Measurements from ENCODE around the gene RAB3C.
"Not testable (repeated sequence)": the region's sequence is repeated elsewhere in the genome, so short reads cannot be mapped to it uniquely, and the experiment has no call there.

RAB3C gene

DNA sequence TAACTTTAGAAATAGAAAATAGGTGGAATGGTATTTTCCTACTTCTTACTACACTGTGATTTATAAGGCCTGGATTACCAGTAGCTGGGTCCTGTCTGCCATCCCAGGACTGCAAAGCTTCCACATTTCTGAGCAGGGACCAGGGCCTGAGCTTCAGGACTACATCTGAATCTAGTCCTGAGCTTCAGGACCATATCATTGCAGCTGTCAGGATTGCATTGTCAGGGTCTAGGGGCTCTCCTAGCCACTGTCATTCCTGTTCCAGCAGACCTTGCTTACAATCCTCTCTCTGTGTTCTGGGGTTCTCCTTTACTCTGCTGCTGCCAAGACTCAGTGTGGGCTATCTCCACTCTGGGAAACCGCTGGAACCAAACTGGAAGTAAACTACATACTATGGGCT, 16.3 kb downstream of the RAB3C start:
- H3K9ac ChIP-seq (ENCODE audit: low read depth, low read length, poor library complexity, severe bottlenecking) = no peak overlapping the region
- H2AFZ ChIP-seq (ENCODE audit: low read length) = no peak overlapping the region
- no peaks in the 10 kb centered on the region for H3K9me3 ChIP-seq (ENCODE audit: insufficient read depth, low read depth, low read length)
- no peak overlapping the region for H3K4me3 ChIP-seq (ENCODE audit: low read length, poor library complexity, severe bottlenecking)
- no peak overlapping the region for H3K4me2 ChIP-seq (ENCODE audit: low read depth, low read length, poor library complexity, severe bottlenecking)
- H3K27me3 ChIP-seq (ENCODE audit: insufficient read depth, low read length, poor library complexity, severe bottlenecking) = no peaks in the 10 kb centered on the region
- no peaks in the 10 kb centered on the region for H3K4me1 ChIP-seq (ENCODE audit: insufficient read depth, low read length, poor library complexity, severe bottlenecking)
- no peaks in the 10 kb centered on the region for H3K36me3 ChIP-seq (ENCODE audit: insufficient read depth, low read length)
- H3K9me2 ChIP-seq (replicated peaks; ENCODE audit: low read depth, low read length) = no peaks in the 10 kb centered on the region
- no peaks in the 10 kb centered on the region for H3K79me2 ChIP-seq (ENCODE audit: insufficient read depth, low read length)
- no peaks in the 10 kb centered on the region for H3F3A ChIP-seq (ENCODE audit: low read depth)
- H4K20me1 ChIP-seq (ENCODE audit: insufficient read depth, low read length, poor library complexity, severe bottlenecking) = no peaks in the 10 kb centered on the region
- no peak for TF ChIP-seq EZH2phosphoT487 (IDR thresholded peaks at IDR 0.05; ENCODE audit: borderline replicate concordance)
- TF ChIP-seq, protein P1, sequence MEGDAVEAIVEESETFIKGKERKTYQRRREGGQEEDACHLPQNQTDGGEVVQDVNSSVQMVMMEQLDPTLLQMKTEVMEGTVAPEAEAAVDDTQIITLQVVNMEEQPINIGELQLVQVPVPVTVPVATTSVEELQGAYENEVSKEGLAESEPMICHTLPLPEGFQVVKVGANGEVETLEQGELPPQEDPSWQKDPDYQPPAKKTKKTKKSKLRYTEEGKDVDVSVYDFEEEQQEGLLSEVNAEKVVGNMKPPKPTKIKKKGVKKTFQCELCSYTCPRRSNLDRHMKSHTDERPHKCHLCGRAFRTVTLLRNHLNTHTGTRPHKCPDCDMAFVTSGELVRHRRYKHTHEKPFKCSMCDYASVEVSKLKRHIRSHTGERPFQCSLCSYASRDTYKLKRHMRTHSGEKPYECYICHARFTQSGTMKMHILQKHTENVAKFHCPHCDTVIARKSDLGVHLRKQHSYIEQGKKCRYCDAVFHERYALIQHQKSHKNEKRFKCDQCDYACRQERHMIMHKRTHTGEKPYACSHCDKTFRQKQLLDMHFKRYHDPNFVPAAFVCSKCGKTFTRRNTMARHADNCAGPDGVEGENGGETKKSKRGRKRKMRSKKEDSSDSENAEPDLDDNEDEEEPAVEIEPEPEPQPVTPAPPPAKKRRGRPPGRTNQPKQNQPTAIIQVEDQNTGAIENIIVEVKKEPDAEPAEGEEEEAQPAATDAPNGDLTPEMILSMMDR (conservative IDR thresholded peaks at IDR 0.05; ENCODE audit: low read length) = no peak

DNA sequence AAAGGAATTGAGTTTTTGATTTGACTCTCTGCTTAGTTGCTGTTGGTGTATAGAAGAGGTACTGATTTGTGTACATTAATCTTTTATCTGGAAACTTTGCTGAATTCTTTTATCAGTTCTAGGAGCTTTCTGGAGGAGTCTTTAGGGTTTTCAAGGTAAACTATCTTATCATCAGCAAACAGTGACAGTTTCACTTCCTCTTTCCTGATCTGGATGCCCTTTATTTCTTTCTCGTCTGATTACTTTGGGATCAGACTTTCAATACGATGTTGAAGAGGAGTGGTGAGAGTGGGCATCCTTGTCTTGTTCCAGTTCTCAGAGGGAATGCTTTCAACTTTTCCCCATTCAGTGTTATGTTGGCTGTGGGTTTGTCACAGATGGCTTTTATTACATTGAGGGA, 17.7 kb downstream of the RAB3C start:
- not testable (repeated sequence) for H3K9me2 ChIP-seq (replicated peaks; ENCODE audit: low read depth, low read length); H3K4me3 ChIP-seq (ENCODE audit: low read length, poor library complexity, severe bottlenecking); H4K20me1 ChIP-seq (ENCODE audit: insufficient read depth, low read length, poor library complexity, severe bottlenecking); H3K79me2 ChIP-seq (ENCODE audit: insufficient read depth, low read length); H3F3A ChIP-seq (ENCODE audit: low read depth); H3K4me2 ChIP-seq (ENCODE audit: low read depth, low read length, poor library complexity, severe bottlenecking); H3K36me3 ChIP-seq (ENCODE audit: insufficient read depth, low read length); H2AFZ ChIP-seq (ENCODE audit: low read length); H3K9ac ChIP-seq (ENCODE audit: low read depth, low read length, poor library complexity, severe bottlenecking); H3K4me1 ChIP-seq (ENCODE audit: insufficient read depth, low read length, poor library complexity, severe bottlenecking); H3K9me3 ChIP-seq (ENCODE audit: insufficient read depth, low read depth, low read length); H3K27me3 ChIP-seq (ENCODE audit: insufficient read depth, low read length, poor library complexity, severe bottlenecking)

DNA sequence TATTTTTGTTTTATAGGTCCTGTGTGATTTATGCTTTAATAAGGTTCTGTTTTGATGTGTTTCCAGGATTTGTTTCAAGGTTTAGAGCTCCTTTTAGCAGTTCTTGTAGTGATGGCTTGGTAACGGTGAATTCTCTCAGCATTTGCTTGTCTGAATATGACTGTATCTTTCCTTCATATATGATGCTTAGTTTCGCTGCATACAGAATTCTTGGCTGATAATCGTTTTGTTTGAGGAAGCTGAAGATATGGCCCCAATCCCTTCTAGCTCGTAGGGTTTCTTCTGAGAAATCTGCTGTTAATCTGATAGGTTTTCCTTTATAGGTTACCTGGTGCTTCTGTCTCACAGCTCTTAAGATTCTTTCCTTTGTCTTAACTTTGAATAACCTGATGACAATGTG, 20.0 kb downstream of the RAB3C start:
- H3F3A ChIP-seq (ENCODE audit: low read depth); H2AFZ ChIP-seq (ENCODE audit: low read length); H3K27me3 ChIP-seq (ENCODE audit: insufficient read depth, low read length, poor library complexity, severe bottlenecking); H3K9ac ChIP-seq (ENCODE audit: low read depth, low read length, poor library complexity, severe bottlenecking); H3K9me2 ChIP-seq (replicated peaks; ENCODE audit: low read depth, low read length); H4K20me1 ChIP-seq (ENCODE audit: insufficient read depth, low read length, poor library complexity, severe bottlenecking); H3K36me3 ChIP-seq (ENCODE audit: insufficient read depth, low read length); H3K79me2 ChIP-seq (ENCODE audit: insufficient read depth, low read length); H3K9me3 ChIP-seq (ENCODE audit: insufficient read depth, low read depth, low read length); H3K4me1 ChIP-seq (ENCODE audit: insufficient read depth, low read length, poor library complexity, severe bottlenecking); H3K4me3 ChIP-seq (ENCODE audit: low read length, poor library complexity, severe bottlenecking); H3K4me2 ChIP-seq (ENCODE audit: low read depth, low read length, poor library complexity, severe bottlenecking): not testable (repeated sequence)

GRCh38 chr5:58606064-58606463, 23.2 kb downstream of the RAB3C start:
- Histone ChIP-seq H2AFZ (ENCODE audit: low read length) (no peak overlapping the region), H3K4me1 (ENCODE audit: insufficient read depth, low read length, poor library complexity, severe bottlenecking) (no peaks in the 10 kb centered on the region), H3K4me3 (ENCODE audit: low read length, poor library complexity, severe bottlenecking) (no peak overlapping the region), H3K9ac (ENCODE audit: low read depth, low read length, poor library complexity, severe bottlenecking) (no peak overlapping the region), H3F3A (ENCODE audit: low read depth) (no peaks in the 10 kb centered on the region), H3K4me2 (ENCODE audit: low read depth, low read length, poor library complexity, severe bottlenecking) (no peak overlapping the region), H3K9me2 (replicated peaks; ENCODE audit: low read depth, low read length) (no peaks in the 10 kb centered on the region), H3K9me3 (ENCODE audit: insufficient read depth, low read depth, low read length) (no peaks in the 10 kb centered on the region), H3K36me3 (ENCODE audit: insufficient read depth, low read length) (no peaks in the 10 kb centered on the region), H4K20me1 (ENCODE audit: insufficient read depth, low read length, poor library complexity, severe bottlenecking) (no peaks in the 10 kb centered on the region), H3K27me3 (ENCODE audit: insufficient read depth, low read length, poor library complexity, severe bottlenecking) (no peaks in the 10 kb centered on the region), H3K79me2 (ENCODE audit: insufficient read depth, low read length) (no peaks in the 10 kb centered on the region)
- no peak for TF ChIP-seq EZH2phosphoT487 (IDR thresholded peaks at IDR 0.05; ENCODE audit: borderline replicate concordance)
- TF ChIP-seq, protein P1 (conservative IDR thresholded peaks at IDR 0.05; ENCODE audit: low read length) = no peak
